ENCODE measurements around the gene USP38. TPM values are rescaled to one million over a fixed set of nuclear protein-coding genes. Genes with fewer than 3 reads are reported as not detected.

The USP38 gene
- total RNA-seq, 1 experiment from 2014 or later = 18.6 TPM

DNA sequence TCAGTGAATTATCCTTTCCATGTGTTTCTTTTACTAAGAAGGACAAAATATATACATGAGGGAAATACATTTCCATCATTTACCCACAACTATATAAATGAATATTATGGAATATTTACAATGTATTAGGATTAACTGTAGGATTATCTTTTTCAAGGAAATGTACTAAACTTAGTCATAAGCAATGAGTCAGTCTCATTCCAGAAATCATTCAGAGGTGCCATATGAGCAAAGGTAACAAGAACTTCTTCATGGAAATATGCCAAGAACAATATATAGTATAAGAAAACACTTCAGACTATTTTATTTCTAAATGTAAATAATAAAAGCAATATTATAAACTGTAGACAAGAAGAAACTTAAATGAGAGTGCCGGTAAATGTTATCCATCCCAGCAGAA lies 67.1 kb downstream of the USP38 start:
- Histone ChIP-seq H3K9me3 (ENCODE audit: control insufficient read depth in 1 of 2, insufficient read depth in 1 of 2, low read depth in 1 of 2, low read length in 2 of 2) (no peaks in the 10 kb centered on the region), H2AFZ (ENCODE audit: low read depth, low read length, poor library complexity, severe bottlenecking) (peak overlapping the region; percentile 49), H3K36me3 (ENCODE audit: control insufficient read depth in 1 of 2, insufficient read depth in 2 of 2, low read length in 2 of 2) (no peaks in the 10 kb centered on the region), H4K20me1 (ENCODE audit: insufficient read depth) (no peaks in the 10 kb centered on the region), H3K27me3 (ENCODE audit: insufficient read depth, low read length) (no peaks in the 10 kb centered on the region), H3K4me3 (replicated peaks in 1 of 2; ENCODE audit: low read depth in 1 of 2, low read length in 2 of 2) (no peak overlapping the region), H3K79me2 (ENCODE audit: insufficient read depth, low read length) (no peaks in the 10 kb centered on the region), H3K4me1 (ENCODE audit: control insufficient read depth in 1 of 2, insufficient read depth in 2 of 2, low read length in 2 of 2) (peaks cover 4 to 20% of the 10 kb centered on the region in 2 experiments), H3K9ac (ENCODE audit: low read length) (no peak overlapping the region), H3K4me2 (ENCODE audit: low read length) (peak overlapping the region; percentile 27), H3K27ac (ENCODE audit: low read depth, low read length) (no peak overlapping the region), H3K9me2 (ENCODE audit: insufficient read depth) (no peaks in the 10 kb centered on the region)
- peak; percentile 10 for DNase-seq (ENCODE audit: low read depth, low spot score)
- BruUV-seq (replicated peaks) = no TSS peak
- TF ChIP-seq SP1 (IDR thresholded peaks at IDR 0.05; ENCODE audit: low read depth) (peak; percentile 40; the same call in 1 of the 2 replicates), ELF1 (IDR thresholded peaks at IDR 0.05; ENCODE audit: borderline replicate concordance, low read depth) (no peak), FOSL1 (IDR thresholded peaks at IDR 0.05; ENCODE audit: low read depth) (peak; percentile 73), SRF (IDR thresholded peaks at IDR 0.05; ENCODE audit: low read depth) (0 out of 2 replicates have a peak, but pooled peaks have one; percentile 20), JUND (IDR thresholded peaks at IDR 0.05) (peak; percentile 60; the same call in 1 of the 2 replicates)
- RAD21 ChIA-PET (ENCODE audit: low non-redundant PET in 1 of 2, low total read pairs in 2 of 2, uncharacterized antibody in 2 of 2, unreplicated experiment in 2 of 2) = no interaction called here
- intact Hi-C loops (cut with micrococcal nuclease) = no loop called here
- CTCF ChIA-PET = no interaction called here
- POLR2A ChIA-PET = no interaction called here
- no peak for ATAC-seq

DNA sequence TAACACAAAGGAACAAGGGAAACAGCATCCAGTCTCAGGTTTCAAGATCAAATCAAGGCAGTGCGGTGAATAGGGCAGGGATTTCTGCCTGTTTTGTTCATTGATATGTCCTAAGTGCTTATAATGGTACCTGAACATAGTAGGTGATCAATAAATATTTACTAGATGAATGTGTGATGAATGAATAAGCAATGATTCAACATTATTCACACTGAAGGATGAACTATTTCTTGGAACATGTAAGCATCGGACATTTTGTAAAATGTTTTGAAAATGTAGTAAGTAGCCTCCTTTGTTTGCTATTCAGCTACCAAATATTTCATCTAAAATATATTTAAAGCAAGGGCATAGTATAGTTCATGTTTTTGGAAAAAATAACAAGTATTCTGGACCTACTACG lies 67.8 kb downstream of the USP38 start:
- no peaks in the 10 kb centered on the region for H3K9me2 ChIP-seq (ENCODE audit: insufficient read depth)
- CTCF ChIA-PET = no interaction called here
- ATAC-seq = no peak
- H3K36me3 ChIP-seq (ENCODE audit: control insufficient read depth in 1 of 2, insufficient read depth in 2 of 2, low read length in 2 of 2) = no peaks in the 10 kb centered on the region
- no peak overlapping the region for H3K9ac ChIP-seq (ENCODE audit: low read length)
- H2AFZ ChIP-seq (ENCODE audit: low read depth, low read length, poor library complexity, severe bottlenecking) = no peak overlapping the region
- H3K79me2 ChIP-seq (ENCODE audit: insufficient read depth, low read length) = no peaks in the 10 kb centered on the region
- no peak overlapping the region for H3K27ac ChIP-seq (ENCODE audit: low read depth, low read length)
- peak overlapping the region; percentile 27; the same call in 1 of the 2 replicates for H3K4me2 ChIP-seq (ENCODE audit: low read length)
- peaks cover 4 to 20% of the 10 kb centered on the region in 2 experiments for H3K4me1 ChIP-seq (ENCODE audit: control insufficient read depth in 1 of 2, insufficient read depth in 2 of 2, low read length in 2 of 2)
- no peaks in the 10 kb centered on the region for H4K20me1 ChIP-seq (ENCODE audit: insufficient read depth)
- intact Hi-C loops (cut with micrococcal nuclease) = no loop called here
- no peaks in the 10 kb centered on the region for H3K27me3 ChIP-seq (ENCODE audit: insufficient read depth, low read length)
- TF ChIP-seq ZNF274 (IDR thresholded peaks at IDR 0.05; ENCODE audit: low read depth, low read length) = no peak
- POLR2A ChIA-PET = no interaction called here
- RAD21 ChIA-PET (ENCODE audit: low non-redundant PET in 1 of 2, low total read pairs in 2 of 2, uncharacterized antibody in 2 of 2, unreplicated experiment in 2 of 2) = no interaction called here
- H3K9me3 ChIP-seq (ENCODE audit: control insufficient read depth in 1 of 2, insufficient read depth in 1 of 2, low read depth in 1 of 2, low read length in 2 of 2) = no peaks in the 10 kb centered on the region
- H3K4me3 ChIP-seq (replicated peaks in 1 of 2; ENCODE audit: low read depth in 1 of 2, low read length in 2 of 2) = no peak overlapping the region
- BruUV-seq (replicated peaks) = no TSS peak
- no peak for DNase-seq (ENCODE audit: low read depth, low spot score)
